Measurements from ENCODE around the gene FAM163B.

DNA sequence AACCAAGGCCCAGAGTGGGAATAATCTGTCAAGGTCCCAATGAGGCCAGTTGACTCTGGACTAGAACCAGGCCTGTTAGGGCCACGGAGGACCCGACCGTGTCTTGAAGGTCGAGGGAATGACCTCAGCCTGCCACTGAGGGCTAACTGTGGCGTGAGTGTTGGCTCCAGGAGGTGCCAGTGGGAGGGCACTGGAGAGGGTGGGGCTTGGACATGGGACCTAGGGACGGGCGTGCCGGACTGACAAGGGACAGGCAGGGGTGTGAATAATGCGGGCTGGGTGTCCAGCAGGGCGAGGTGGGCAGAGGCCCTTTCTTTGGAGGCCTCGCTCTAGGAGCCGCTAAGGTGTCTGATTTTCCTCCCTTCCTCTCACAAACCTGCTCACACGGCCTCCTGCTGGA lies 67.2 kb downstream of the FAM163B start:
- no peak for TF ChIP-seq NR2F2 (IDR thresholded peaks at IDR 0.05)
- no peak for TF ChIP-seq HNF4G (IDR thresholded peaks at IDR 0.05)
- TF ChIP-seq FOXA1 (IDR thresholded peaks at IDR 0.05) = no peak
- no peak for TF ChIP-seq YY1 (IDR thresholded peaks at IDR 0.05)
- TF ChIP-seq TAF1 (conservative IDR thresholded peaks at IDR 0.05) = no peak
- no peak for TF ChIP-seq SP1 (IDR thresholded peaks at IDR 0.05)
- TF ChIP-seq RAD21 (IDR thresholded peaks at IDR 0.05) = no peak

Measured in liver (tissue), 2 donors.